ENCODE data around the gene LSM3.
"Not testable (repeated sequence)": the region's sequence is repeated elsewhere in the genome, so short reads cannot be mapped to it uniquely, and the experiment has no call there.

LSM3 gene

GRCh38 chr3:14223595-14223994, 45.0 kb downstream of the LSM3 start:
- DNase-seq: no peak

DNA sequence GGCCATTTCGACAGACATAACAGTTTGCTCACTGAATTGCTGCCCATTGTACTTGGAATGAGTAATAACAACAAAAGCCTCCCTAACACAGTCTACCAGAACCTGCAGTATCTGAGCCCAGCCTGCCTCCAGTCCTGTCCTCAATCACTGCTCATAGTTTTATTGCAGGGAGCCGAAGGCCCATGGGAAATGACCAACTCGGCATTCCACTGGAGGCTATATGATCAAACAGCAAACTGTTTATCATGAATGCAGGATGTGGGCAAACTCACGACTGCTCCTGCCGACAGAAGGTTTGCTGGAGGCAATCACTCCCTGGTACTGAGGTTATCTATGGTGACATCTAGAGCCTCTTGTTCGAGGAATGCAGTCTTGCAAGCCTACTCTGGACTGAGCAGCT, 46.3 kb downstream of the LSM3 start:
- DNase-seq: no peak

DNA sequence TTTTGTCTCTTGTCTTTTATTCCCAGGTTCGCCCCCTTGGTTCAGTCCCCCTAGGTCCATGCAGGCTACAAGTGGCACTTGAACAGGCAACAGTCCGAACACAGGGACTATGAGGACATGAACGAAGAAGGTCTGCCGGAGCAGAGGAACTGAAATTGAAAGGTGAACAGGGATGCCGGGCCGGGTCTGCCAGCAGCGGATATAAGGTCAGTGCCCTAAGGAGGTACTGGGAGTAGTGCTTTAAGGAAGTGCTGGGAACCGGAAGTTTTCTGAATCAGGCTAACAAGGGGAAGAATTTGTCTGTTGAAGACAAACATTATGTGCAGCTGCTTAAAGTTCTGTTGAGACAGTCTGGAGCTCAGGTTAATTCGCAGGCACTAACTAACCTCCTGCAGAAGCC, 46.8 kb downstream of the LSM3 start:
- no peak for DNase-seq

DNA sequence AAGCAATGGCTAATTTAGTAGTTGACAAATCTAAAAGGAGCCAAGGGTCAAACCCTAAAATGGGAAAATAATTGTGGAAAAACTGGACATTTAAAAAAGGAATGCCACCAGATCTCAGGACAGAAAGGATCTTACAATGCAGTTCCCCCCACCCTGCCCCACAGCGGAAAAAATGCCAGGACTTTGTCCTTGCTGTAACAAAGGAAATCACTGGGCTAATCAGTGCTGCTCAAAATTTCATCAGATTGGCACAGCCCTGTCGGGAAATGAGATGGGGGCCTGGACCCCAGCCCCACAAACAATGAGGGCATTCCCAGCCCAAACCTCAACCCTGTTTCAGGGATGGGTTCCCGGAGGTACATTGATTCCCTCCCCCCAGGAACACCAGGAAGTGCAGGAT, 47.7 kb downstream of the LSM3 start:
- DNase-seq: not testable (repeated sequence)

GRCh38 chr3:14227856-14228255, 49.2 kb downstream of the LSM3 start:
- no peak for DNase-seq

- no peak for DNase-seq
Measured at GRCh38 chr3:14228681-14229470, 50.3 kb downstream of the LSM3 start.

- DNase-seq: not testable (repeated sequence)
Measured at GRCh38 chr3:14229695-14230094, 51.1 kb downstream of the LSM3 start.

DNA sequence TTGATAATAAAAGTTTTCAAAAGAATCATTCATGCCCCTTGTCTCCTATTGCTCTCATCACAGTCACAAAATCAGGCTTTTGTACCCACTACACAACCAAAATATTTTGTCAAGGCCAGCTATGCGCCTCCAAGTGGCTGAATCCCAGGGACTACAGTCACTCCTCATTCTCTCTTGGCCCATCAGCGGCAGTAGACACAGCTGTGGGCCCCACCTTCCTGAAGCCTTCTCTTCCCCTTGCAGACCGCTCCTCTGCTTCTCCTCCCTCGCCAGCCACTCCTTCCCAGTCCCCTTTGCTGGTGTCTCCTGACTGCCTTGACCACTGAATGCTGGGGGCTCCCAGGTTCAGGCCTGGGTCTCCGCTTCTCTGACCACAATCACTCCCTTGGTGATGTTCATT, 52.1 kb downstream of the LSM3 start:
- no peak for DNase-seq

DNA sequence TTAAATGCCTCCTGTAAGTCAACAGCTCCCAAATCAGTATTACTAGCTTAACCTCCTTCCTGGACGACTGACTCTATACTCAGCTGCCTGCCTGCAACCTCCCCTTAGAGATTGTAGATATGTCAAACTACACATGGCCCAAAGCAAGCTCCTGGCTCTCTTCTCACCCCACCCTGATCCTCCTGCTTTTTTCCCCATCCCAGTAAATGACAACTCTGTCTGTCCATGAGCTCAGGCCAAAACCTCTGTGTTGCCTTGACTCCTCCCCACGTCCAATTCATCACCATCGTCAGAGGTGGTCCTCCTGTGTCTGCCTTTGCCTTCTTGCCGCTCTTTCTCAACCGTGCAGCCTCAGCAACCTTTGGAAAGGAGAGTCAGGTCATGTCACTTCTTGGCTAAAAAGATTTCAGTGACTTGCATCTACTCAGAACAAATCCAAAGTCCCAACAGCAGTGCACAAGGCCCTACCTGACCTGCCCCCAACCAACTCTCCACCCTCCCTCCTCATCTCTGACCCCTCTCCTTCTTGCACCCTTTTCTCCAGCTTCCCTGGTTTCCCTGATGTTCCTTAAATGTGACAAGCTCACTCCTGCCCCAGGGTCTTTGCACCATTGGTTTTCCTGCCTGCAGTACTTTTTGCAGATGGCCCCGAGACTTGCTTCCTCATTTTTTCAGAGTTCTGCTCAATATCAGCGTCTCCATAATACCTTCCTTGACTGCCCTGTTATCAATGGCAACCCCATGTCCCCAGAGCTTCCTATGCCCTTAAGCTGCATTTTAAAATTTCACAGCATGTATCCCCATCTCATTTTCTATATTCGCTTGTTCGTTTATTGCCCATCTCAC, 52.8 kb downstream of the LSM3 start:
- DNase-seq: no peak

DNA sequence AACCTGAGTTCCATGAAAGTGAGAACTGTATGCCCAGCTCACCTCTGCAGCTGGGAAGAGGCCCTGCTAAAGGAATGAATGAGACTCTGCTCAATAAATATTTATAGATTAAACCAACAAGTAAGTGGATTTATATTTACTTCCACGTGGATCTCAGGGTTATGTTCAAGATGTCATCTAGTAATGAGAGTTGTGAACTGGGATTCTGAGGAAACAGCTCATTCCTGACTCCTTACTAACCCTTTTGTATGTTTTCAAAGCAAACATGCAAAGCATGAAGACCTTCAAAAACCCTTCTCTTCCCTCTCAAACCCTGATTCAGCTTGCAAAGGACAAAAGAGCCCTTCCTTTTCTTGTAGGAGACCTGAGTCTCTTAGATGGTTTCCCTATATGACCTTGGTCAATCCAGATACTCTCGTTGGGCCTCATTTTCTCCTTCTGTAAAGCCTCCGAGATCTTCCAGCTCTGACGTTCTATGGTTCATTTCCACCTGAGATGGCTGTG, 53.4 kb downstream of the LSM3 start:
- DNase-seq: no peak

- no peak for DNase-seq
Measured at GRCh38 chr3:14234251-14235002, 55.8 kb downstream of the LSM3 start.

DNA sequence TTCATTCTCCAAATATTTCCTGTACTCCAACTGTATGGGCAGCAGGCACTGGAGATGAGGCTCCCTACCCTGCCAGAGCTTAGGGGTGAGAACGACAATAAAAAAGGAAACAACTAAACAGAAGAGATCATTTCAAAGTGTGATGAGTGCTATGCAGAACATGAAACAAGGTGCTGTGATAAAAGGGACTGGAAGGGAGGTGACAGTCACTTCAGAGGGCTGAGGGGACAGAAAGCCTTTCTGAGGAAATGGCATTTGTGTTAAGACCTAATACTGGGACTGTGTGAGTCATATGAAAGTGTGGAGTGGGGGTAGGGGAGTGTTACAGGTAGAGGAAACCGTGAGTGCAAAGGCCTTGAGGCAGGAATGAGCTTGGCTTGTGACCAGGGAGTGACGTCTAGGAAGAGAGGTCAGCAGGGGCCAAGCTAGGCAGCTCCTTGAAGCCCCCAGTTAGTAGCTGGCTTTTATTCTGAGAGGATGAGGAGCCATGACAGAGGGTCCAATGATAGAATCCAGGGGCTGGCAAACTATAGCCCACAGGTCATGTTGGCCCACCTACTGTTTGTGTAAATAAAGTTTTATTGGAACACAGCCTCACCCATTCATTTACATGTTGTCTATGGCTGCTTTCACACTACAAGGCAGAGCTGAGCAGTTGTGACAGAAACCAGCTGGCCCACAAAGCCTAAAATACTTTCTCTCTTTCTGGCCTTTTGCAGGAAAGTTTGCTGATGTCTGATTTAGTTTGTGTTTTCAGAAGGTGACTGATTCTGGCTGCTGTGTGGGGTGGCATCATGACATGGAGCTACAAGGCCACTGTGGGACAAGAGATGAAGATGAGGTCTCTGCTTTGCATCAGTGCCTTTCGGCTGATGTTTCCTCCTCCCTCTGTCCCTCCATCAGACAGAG, 56.6 kb downstream of the LSM3 start:
- no peak for DNase-seq

DNA sequence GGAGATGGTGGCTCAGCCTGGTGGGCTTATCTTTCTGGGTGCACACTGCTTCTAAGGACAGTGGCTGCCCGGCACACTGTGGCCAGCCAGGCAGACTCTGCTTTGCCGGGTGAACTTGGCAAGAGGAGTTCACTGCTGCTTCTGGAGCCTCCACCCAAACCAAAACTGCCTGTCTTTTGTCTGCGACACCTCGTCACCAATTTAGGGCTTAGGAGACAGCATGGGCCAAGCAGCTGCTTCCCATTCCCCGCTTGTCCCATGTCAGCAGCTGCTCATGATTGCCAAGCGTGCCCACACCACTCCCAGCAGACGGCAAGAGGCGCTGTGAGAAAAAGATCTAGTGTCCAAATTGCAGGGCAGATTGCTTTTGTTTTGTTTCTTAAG, 57.3 kb downstream of the LSM3 start:
- no peak for DNase-seq

DNA sequence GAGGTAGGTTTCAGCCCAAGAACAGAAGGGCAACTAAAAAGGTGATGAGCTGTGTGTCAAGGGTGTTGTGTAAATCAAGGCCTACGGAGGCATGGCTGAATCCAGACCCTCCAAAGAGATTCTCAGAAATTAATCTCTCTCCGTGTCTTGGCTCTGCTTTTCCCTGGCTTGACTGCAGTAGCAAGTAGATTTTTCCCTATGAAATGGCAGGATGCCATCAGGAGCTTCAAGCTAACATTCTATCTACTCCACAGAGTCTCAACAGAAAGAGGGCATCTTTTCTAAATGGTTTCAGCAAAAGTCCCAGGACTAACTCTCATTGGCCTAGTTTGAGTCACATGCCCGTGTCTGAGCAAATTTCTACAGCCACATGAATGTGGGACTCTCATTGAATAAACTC, 58.3 kb downstream of the LSM3 start:
- DNase-seq: no peak

DNA sequence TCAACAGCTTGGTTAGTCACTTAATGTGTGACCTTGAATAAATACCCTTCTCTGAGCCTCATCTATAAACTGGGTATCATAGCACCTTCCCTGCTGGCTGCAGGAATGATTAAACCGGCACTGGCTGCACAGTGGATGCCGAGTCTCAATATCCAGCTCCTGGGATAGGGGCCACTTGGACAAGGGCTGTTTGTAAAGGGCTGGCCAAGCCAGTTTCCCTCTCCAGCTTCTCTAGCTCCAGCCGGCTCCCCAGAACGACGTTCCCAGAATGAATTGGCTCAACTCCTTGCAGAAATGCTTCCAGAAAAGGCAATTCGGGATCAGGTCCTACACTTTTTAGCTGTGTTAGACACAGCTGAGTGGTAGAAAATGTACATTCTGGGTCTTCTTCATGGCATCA, 58.8 kb downstream of the LSM3 start:
- no peak for DNase-seq

DNA sequence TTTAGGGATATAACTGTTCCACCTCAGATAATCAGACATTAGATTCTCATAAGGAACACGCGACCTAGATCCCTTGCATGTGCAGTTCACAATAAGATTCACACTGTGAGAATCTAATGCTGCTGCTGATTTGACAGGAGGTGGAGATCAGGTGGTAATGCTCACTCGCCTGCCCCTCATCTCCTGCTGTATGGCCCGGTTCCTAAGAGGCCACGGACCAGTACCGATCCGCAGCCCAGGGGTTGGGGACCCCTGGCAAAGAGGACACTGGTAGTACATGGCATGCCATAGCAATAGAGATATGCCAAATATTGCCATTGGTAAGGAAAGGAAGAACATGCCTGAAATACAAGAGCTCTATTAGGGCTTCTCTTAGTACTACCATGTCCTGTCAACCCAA, 59.7 kb downstream of the LSM3 start:
- DNase-seq: no peak

DNA sequence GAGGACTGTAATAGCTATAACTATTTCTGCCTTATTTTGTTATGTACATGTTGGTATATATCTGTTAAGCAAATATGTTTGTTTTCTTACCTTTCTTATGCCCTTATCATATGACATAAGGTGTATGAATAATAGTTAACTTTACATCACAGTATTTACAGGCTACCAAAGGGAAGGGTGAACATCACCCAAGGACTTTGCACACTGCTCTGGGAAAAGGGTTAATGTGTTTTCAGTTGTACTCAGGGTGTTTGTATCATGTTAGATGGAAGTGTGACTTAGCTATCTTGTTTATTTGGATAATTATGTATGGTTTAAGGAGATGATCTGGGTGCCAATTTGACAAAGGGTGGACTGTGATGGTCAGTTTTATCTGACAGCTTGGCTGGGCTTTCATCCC, 60.3 kb downstream of the LSM3 start:
- no peak for DNase-seq

DNA sequence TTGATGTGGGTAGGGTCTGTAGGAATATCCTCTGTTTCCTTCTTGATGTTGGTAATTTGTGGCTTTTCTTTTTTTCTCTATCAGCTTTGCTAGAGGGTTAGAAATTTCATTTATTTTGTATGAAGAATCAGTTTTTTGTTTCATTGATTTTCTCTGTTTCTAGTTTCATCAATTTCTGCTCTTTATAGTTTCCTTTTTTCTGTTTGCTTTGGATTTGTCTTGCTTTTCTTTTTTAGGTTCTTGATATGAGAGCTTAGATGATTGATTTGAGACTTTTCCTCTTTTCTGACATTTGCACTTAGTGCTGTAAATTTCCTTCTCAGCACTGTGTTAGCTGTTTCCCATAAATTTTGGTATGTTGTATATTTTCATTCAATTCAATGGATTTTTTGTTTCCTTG, 61.3 kb downstream of the LSM3 start:
- DNase-seq: no peak

DNA sequence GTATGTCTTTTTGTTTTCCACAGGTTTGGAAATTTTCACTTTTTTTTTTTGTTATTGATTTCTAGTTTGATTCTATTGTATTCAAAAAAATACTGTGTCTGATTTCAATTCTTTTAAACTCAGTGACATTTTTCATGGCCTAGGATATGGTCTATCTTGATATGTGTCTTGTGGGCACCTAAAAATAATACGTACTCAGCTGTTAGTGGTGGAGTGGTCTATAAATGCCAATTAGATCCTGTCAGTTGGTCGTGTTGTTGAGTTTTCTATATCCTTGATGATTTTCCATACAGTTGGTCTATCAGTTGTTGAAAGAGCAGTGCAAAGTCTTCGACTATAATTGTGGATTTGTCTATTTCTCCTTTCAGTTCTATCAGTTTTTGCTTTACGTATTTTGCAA, 61.7 kb downstream of the LSM3 start:
- DNase-seq: no peak

DNA sequence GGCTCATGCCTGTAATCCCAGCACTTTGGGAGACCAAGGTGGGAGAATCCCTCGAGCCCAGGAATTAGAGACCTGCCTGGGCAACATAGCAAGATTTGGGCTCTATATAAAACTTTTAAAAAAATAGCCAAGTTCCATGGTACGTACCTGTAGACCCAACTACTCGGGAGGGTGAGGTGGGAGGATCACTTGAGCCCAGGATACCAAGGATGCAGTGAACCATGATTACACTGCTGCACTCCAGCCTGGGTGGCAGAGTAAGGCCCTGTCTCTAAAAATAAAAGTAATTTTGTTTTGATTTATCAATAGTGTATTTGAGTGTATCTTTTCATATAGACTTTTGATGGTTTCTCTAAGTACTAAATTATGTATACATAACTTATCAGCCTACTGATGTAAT, 63.1 kb downstream of the LSM3 start:
- DNase-seq: no peak

DNA sequence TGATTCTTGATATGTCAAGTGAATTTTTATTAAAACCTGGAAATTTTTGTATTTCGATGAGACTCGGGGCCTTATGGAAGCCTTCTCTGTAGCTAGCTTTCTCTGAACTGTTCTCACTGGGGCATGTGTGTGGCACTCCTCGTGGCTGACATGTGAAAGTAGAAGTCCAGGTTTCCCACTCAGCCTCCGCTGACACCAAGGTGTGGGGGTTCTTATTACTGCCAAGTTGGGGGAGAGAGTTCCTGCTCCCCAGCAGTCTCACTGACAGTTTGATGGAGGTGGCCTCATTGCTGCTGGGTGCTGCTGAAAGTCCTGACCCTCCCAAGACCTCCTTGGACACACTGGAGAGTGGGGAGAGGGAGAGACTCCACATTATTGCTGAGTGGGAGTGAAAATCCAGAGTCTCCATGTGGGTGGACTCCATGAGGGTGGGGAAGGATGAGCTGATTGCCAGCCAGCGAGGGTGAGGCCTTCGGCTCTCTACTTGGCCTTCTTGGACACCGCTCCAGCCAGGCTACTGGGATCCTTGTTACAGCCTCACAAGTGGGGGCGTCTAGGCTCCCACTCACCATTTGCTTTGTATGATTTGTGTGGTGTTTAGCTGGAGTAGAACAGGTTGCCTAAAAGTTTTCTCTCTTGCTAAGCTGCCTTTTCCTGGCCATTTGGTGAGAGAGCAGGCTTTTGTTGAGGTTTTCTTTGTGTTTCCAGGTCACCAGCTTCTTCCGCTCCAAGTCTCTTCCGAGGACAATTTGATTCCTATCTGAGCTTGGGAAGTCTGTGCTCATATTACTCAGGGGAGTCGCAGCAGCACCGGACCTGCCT, 64.1 kb downstream of the LSM3 start:
- DNase-seq: no peak
